NCI-H1694 treated with DMSO at 0.1 percent for 48 hours (cell line): ENCODE measurements around the gene TBC1D3L.
"Not testable (repeated sequence)": the region's sequence is repeated elsewhere in the genome, so short reads cannot be mapped to it uniquely, and the experiment has no call there.

Experiments used
- DNase-seq: peaks from one replicate; lab custom pipeline; 2025; lab: John Stamatoyannopoulos, UW

The TBC1D3L gene

DNA sequence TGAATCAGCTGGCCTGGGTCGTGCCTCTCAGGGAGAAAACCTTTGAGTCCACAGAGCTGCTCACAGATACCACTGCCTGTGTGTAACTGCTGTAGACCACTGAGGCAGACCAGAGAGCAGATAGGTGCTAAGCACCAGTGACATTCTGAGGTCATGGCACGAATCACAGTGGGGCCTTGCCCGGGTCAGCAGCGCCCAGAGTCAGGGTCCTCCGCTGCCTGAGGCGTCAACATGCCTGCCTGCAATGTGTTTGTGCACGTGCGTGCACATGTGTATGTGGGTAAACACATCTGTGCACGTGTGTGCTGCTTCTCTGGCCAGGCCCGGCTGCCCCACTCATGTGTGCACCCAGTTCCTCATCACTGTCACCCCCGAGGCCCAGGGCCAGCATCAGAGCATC lies at the start of gene TBC1D3L:
TBC1D3L (minus strand) TSS at position 101 of the 400 bp plus-strand sequence. CDS start 1,540 bp downstream, outside the sequence.
- not testable (repeated sequence) for DNase-seq

- not testable (repeated sequence) for DNase-seq
These were observed 14.8 kb upstream of the TBC1D3L start, which contains the start of gene TBC1D3D for GRCh38 chr17:38003676-38004075. TBC1D3D (plus strand) TSS chr17:38003976; CDS start chr17:38005561, 1,585 bp downstream.
